Measurements from ENCODE around the gene RTL9. TPM values are rescaled to one million over a fixed set of nuclear protein-coding genes. Genes with fewer than 3 reads are reported as not detected.
A peak's percentile ranks its signal among the peaks of the same experiment; 100 is the strongest.

RTL9 gene
- total and polyA plus RNA-seq, 2 experiments from 2014 or later: 0.20 to 0.97 TPM

GRCh38 chrX:110315551-110315950, 43.1 kb upstream of the RTL9 start:
- TF ChIP-seq EZH2 (IDR thresholded peaks at IDR 0.05; ENCODE audit: insufficient read depth, poor library complexity, severe bottlenecking) (no peak), EZH2phosphoT487 (IDR thresholded peaks at IDR 0.05; ENCODE audit: insufficient read depth, low read depth) (no peak)
- H3F3A ChIP-seq (ENCODE audit: insufficient read depth): peaks cover 19% of the 10 kb centered on the region; the same call in 1 of the 2 replicates
- peak; percentile 37 for DNase-seq
- no peaks in the 10 kb centered on the region for H3K9me3 ChIP-seq (ENCODE audit: low read depth)
- H3K36me3 ChIP-seq (ENCODE audit: low read depth): no peaks in the 10 kb centered on the region
- no peaks in the 10 kb centered on the region for H3K9me2 ChIP-seq (ENCODE audit: insufficient read depth)
- in situ Hi-C loops (cut with MboI): no loop called here
- peak overlapping the region; percentile 81 for H3K27ac ChIP-seq
- H3K79me2 ChIP-seq (ENCODE audit: insufficient read depth): peaks cover 72% of the 10 kb centered on the region
- H4K20me1 ChIP-seq (ENCODE audit: insufficient read depth): no peaks in the 10 kb centered on the region; the same call in 1 of the 2 replicates
- H2AFZ ChIP-seq: no peak overlapping the region
- H3K9ac ChIP-seq: peak overlapping the region; percentile 98
- peaks cover 28% of the 10 kb centered on the region; the same call in 1 of the 2 replicates for H3K4me1 ChIP-seq (ENCODE audit: insufficient read depth)
- 0 to 11% methylated on average over 1 of the region's 1 CpG for WGBS, 2 experiments (ENCODE audit: low coverage in 1 of 2, low lambda C conversion rate in 2 of 2, missing lambda C conversion rate in 2 of 2)
- peak overlapping the region; percentile 88 for H3K4me2 ChIP-seq (ENCODE audit: unreplicated experiment)
- no peaks in the 10 kb centered on the region for H3K27me3 ChIP-seq (replicated peaks; ENCODE audit: insufficient read depth)
- H3K4me3 ChIP-seq: peak overlapping the region; percentile 92

- no peak overlapping the region for H2AFZ ChIP-seq
- H3K27me3 ChIP-seq (replicated peaks; ENCODE audit: insufficient read depth): no peaks in the 10 kb centered on the region
- 1% methylated on average over 12 of the region's 12 CpGs for WGBS, 2 experiments (ENCODE audit: low coverage in 1 of 2, low lambda C conversion rate in 2 of 2, missing lambda C conversion rate in 2 of 2)
- H4K20me1 ChIP-seq (ENCODE audit: insufficient read depth): no peaks in the 10 kb centered on the region; the same call in 1 of the 2 replicates
- H3F3A ChIP-seq (ENCODE audit: insufficient read depth): peaks cover 19% of the 10 kb centered on the region; the same call in 1 of the 2 replicates
- no peaks in the 10 kb centered on the region for H3K9me3 ChIP-seq (ENCODE audit: low read depth)
- H3K79me2 ChIP-seq (ENCODE audit: insufficient read depth): peaks cover 62% of the 10 kb centered on the region
- DNase-seq: peak; percentile 46
- H3K9me2 ChIP-seq (ENCODE audit: insufficient read depth): no peaks in the 10 kb centered on the region
- in situ Hi-C loops (cut with MboI): no loop called here
- peak overlapping the region; percentile 98 for H3K9ac ChIP-seq
- H3K4me1 ChIP-seq (ENCODE audit: insufficient read depth): peaks cover 21% of the 10 kb centered on the region; the same call in 1 of the 2 replicates
- H3K27ac ChIP-seq: peak overlapping the region; percentile 81
- no peaks in the 10 kb centered on the region for H3K36me3 ChIP-seq (ENCODE audit: low read depth)
- H3K4me3 ChIP-seq: peak overlapping the region; percentile 92
- H3K4me2 ChIP-seq (ENCODE audit: unreplicated experiment): peak overlapping the region; percentile 88
- TF ChIP-seq EZH2phosphoT487 (IDR thresholded peaks at IDR 0.05; ENCODE audit: insufficient read depth, low read depth): no peak
- TF ChIP-seq EZH2 (IDR thresholded peaks at IDR 0.05; ENCODE audit: insufficient read depth, poor library complexity, severe bottlenecking): no peak
These were observed 42.1 kb upstream of the RTL9 start for GRCh38 chrX:110316351-110317060.

GRCh38 chrX:110317061-110317819, 41.4 kb upstream of the RTL9 start:
- in situ Hi-C loops (cut with MboI): no loop called here
- Histone ChIP-seq H4K20me1 (ENCODE audit: insufficient read depth) (no peaks in the 10 kb centered on the region), H3F3A (ENCODE audit: insufficient read depth) (peaks cover 19% of the 10 kb centered on the region; the same call in 1 of the 2 replicates), H3K9ac (peak overlapping the region; percentile 98), H3K4me3 (peak overlapping the region; percentile 92), H3K79me2 (ENCODE audit: insufficient read depth) (peaks cover 55% of the 10 kb centered on the region), H2AFZ (0 out of 2 replicates have a peak overlapping the region, but pooled peaks have one; percentile 29), H3K27me3 (replicated peaks; ENCODE audit: insufficient read depth) (no peaks in the 10 kb centered on the region), H3K36me3 (ENCODE audit: low read depth) (no peaks in the 10 kb centered on the region), H3K9me3 (ENCODE audit: low read depth) (no peaks in the 10 kb centered on the region), H3K27ac (peak overlapping the region; percentile 81), H3K4me1 (ENCODE audit: insufficient read depth) (peaks cover 14% of the 10 kb centered on the region), H3K4me2 (ENCODE audit: unreplicated experiment) (peak overlapping the region; percentile 88), H3K9me2 (ENCODE audit: insufficient read depth) (no peaks in the 10 kb centered on the region)
- 1% methylated on average over 19 to 27 of the region's 40 CpGs for WGBS, 2 experiments (ENCODE audit: low coverage in 1 of 2, low lambda C conversion rate in 2 of 2, missing lambda C conversion rate in 2 of 2)
- TF ChIP-seq EZH2phosphoT487 (IDR thresholded peaks at IDR 0.05; ENCODE audit: insufficient read depth, low read depth) (no peak), EZH2 (IDR thresholded peaks at IDR 0.05; ENCODE audit: insufficient read depth, poor library complexity, severe bottlenecking) (no peak)
- DNase-seq: peak; percentile 43

GRCh38 chrX:110317820-110318663, 40.6 kb upstream of the RTL9 start, which contains the start of gene AMMECR1:
Gene AMMECR1, minus strand, starts transcription at chrX:110318085. Its CDS starts 14 bp downstream, at chrX:110318071.
- H3K9me2 ChIP-seq (ENCODE audit: insufficient read depth): no peaks in the 10 kb centered on the region
- TF ChIP-seq EZH2phosphoT487 (IDR thresholded peaks at IDR 0.05; ENCODE audit: insufficient read depth, low read depth): no peak
- TF ChIP-seq EZH2 (IDR thresholded peaks at IDR 0.05; ENCODE audit: insufficient read depth, poor library complexity, severe bottlenecking): no peak
- 0 to 1% methylated on average over 23 to 28 of the region's 78 CpGs for WGBS, 2 experiments (ENCODE audit: low coverage in 1 of 2, low lambda C conversion rate in 2 of 2, missing lambda C conversion rate in 2 of 2)
- H3K79me2 ChIP-seq (ENCODE audit: insufficient read depth): peaks cover 47% of the 10 kb centered on the region
- H4K20me1 ChIP-seq (ENCODE audit: insufficient read depth): no peaks in the 10 kb centered on the region
- H3K9me3 ChIP-seq (ENCODE audit: low read depth): no peaks in the 10 kb centered on the region
- H3K27ac ChIP-seq: peak within 1 kb of the TSS; percentile 81
- peaks cover 23% of the 10 kb centered on the region; the same call in 1 of the 2 replicates for H3F3A ChIP-seq (ENCODE audit: insufficient read depth)
- peaks cover 21% of the 10 kb centered on the region for H3K4me1 ChIP-seq (ENCODE audit: insufficient read depth)
- DNase-seq: peak; percentile 91
- H3K9ac ChIP-seq: peak within 1 kb of the TSS; percentile 98
- no peaks in the 10 kb centered on the region for H3K27me3 ChIP-seq (replicated peaks; ENCODE audit: insufficient read depth)
- peak within 1 kb of the TSS; percentile 88 for H3K4me2 ChIP-seq (ENCODE audit: unreplicated experiment)
- peak within 1 kb of the TSS; percentile 92 for H3K4me3 ChIP-seq
- in situ Hi-C loops (cut with MboI): no loop called here
- peak within 1 kb of the TSS; percentile 75 for H2AFZ ChIP-seq
- H3K36me3 ChIP-seq (ENCODE audit: low read depth): no peaks in the 10 kb centered on the region

Data from GM23248 (cell line).